A549 (cell line): ENCODE results near the gene FUT7.

Experiments used
- CEBPB ChIP-seq, 2 experiments: fragments of >200 bp in 1 of 2; sonication (Bioruptor Twin) in 1 of 2; formaldehyde crosslinking in 1 of 2; IDR thresholded peaks; 2 replicates each; pipeline ENCODE4 v1.6.1; 2012 to 2016
- EHMT2 ChIP-seq: fragments of 200-600 bp; sonication (generic); IDR thresholded peaks from 2 replicates; pipeline ENCODE4 v1.6.1; 2016; ENCODE audit warnings: antibody characterized with exemption, low read depth, mild to moderate bottlenecking, moderate library complexity
- HDAC2 ChIP-seq: fragments of 200-600 bp; sonication (generic); IDR thresholded peaks from 2 replicates; pipeline ENCODE4 v1.6.1; 2016
- HOXB13 ChIP-seq: fragments of 250-450 bp; sonication (Bioruptor Pico); IDR thresholded peaks from 2 replicates; pipeline ENCODE4 v1.5.0; 2020; ENCODE audit warnings: low read depth, mild to moderate bottlenecking, moderate library complexity
- POLR2A ChIP-seq: IDR thresholded peaks from 2 replicates; pipeline ENCODE4 v1.6.1; 2012; ENCODE audit warnings: mild to moderate bottlenecking, low read length
- POLR2AphosphoS2 ChIP-seq: conservative IDR thresholded peaks from 2 replicates; pipeline ENCODE4 v1.6.1; 2012; ENCODE audit warnings: low read length, improper control_type of control experiment, inconsistent platforms
- RARB ChIP-seq: fragments of 250-450 bp; sonication (Bioruptor Pico); IDR thresholded peaks from 2 replicates; pipeline ENCODE4 v1.8.0; 2021; ENCODE audit warnings: mild to moderate bottlenecking, moderate library complexity
- RFX5 ChIP-seq: fragments of 450-650 bp; IDR thresholded peaks from 2 replicates; pipeline ENCODE4 v1.7.1; 2014; ENCODE audit warnings: antibody characterized with exemption, mild to moderate bottlenecking, moderate library complexity
- TP53 ChIP-seq: fragments of 250-450 bp; sonication (Bioruptor Pico); IDR thresholded peaks from 2 replicates; pipeline ENCODE4 v1.5.0; 2021; ENCODE audit warnings: mild to moderate bottlenecking, moderate library complexity
- TF ChIP-seq, protein P1 (sequence below): fragments of 200-600 bp; sonication (generic); IDR thresholded peaks from 2 replicates; pipeline ENCODE4 v1.6.1; 2016; ENCODE audit warnings: antibody characterized with exemption, mild to moderate bottlenecking, moderate library complexity
- TF ChIP-seq, protein P2 (sequence below): fragments of >200 bp; sonication (Bioruptor Twin); formaldehyde crosslinking; IDR thresholded peaks from 3 replicates; pipeline ENCODE4 v1.5.1; 2016
- TF ChIP-seq, protein P3 (sequence below): fragments of 150-350 bp; IDR thresholded peaks from 2 replicates; pipeline ENCODE4 v1.6.1; 2014; ENCODE audit warnings: low read depth, mild to moderate bottlenecking, low read length
- TF ChIP-seq, protein P4 (sequence below): fragments of 450-650 bp; IDR thresholded peaks from 2 replicates; pipeline ENCODE4 v1.6.1; 2014; ENCODE audit warnings: antibody characterized with exemption
- TF ChIP-seq, protein P5 (sequence below): fragments of >200 bp; sonication (Bioruptor Twin); formaldehyde crosslinking; IDR thresholded peaks from 3 replicates; pipeline ENCODE4 v1.6.1; 2016

DNA sequence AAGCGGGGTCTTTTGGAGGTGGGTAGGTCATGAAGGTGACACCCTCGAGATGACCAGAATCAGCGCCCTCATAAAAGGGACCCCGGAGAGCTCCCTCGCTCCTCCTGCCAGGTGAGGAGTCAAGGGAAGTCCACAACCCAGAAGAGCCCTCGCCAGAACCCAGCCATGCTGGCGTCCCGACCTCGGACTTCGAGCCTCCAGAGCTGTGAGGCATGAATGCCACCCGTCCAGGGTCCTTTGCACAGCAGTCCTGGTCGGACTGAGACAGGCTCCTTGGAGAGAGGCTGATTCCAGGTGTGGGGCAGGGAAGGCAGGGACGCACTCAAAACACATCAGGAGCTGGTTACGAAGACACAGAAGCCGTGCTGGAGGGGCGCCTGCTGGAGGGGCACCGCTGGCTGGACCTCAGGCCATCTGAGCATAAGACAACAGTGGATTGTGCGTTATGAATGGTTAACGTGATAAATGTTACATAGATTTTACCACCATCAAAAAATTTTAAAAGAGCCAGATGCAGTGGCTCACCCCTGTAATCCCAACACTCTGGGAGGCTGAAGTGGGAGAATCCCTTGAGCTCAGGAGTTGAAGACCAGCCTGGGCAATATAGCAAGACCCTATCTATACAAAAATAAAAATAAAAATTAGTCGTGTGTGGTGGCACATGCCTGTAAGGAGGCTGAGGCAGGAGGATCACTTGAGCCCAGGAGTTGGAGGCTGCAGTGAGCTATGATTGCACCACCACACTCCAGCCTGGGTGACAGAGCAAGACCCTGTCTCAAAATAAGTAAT is 29.8 kb downstream of the FUT7 start:
- no peak for TF ChIP-seq POLR2A
- TF ChIP-seq RFX5: no peak
- no peak for TF ChIP-seq HDAC2
- TF ChIP-seq TP53 (CRISPR knock-in tag): no peak
- TF ChIP-seq, protein P1, sequence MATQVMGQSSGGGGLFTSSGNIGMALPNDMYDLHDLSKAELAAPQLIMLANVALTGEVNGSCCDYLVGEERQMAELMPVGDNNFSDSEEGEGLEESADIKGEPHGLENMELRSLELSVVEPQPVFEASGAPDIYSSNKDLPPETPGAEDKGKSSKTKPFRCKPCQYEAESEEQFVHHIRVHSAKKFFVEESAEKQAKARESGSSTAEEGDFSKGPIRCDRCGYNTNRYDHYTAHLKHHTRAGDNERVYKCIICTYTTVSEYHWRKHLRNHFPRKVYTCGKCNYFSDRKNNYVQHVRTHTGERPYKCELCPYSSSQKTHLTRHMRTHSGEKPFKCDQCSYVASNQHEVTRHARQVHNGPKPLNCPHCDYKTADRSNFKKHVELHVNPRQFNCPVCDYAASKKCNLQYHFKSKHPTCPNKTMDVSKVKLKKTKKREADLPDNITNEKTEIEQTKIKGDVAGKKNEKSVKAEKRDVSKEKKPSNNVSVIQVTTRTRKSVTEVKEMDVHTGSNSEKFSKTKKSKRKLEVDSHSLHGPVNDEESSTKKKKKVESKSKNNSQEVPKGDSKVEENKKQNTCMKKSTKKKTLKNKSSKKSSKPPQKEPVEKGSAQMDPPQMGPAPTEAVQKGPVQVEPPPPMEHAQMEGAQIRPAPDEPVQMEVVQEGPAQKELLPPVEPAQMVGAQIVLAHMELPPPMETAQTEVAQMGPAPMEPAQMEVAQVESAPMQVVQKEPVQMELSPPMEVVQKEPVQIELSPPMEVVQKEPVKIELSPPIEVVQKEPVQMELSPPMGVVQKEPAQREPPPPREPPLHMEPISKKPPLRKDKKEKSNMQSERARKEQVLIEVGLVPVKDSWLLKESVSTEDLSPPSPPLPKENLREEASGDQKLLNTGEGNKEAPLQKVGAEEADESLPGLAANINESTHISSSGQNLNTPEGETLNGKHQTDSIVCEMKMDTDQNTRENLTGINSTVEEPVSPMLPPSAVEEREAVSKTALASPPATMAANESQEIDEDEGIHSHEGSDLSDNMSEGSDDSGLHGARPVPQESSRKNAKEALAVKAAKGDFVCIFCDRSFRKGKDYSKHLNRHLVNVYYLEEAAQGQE: no peak
- TF ChIP-seq, protein P2, sequence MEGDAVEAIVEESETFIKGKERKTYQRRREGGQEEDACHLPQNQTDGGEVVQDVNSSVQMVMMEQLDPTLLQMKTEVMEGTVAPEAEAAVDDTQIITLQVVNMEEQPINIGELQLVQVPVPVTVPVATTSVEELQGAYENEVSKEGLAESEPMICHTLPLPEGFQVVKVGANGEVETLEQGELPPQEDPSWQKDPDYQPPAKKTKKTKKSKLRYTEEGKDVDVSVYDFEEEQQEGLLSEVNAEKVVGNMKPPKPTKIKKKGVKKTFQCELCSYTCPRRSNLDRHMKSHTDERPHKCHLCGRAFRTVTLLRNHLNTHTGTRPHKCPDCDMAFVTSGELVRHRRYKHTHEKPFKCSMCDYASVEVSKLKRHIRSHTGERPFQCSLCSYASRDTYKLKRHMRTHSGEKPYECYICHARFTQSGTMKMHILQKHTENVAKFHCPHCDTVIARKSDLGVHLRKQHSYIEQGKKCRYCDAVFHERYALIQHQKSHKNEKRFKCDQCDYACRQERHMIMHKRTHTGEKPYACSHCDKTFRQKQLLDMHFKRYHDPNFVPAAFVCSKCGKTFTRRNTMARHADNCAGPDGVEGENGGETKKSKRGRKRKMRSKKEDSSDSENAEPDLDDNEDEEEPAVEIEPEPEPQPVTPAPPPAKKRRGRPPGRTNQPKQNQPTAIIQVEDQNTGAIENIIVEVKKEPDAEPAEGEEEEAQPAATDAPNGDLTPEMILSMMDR: no peak
- TF ChIP-seq CEBPB (IDR thresholded peaks at IDR 0.05): no peak
- TF ChIP-seq RARB (CRISPR knock-in tag): no peak
- TF ChIP-seq, protein P3, sequence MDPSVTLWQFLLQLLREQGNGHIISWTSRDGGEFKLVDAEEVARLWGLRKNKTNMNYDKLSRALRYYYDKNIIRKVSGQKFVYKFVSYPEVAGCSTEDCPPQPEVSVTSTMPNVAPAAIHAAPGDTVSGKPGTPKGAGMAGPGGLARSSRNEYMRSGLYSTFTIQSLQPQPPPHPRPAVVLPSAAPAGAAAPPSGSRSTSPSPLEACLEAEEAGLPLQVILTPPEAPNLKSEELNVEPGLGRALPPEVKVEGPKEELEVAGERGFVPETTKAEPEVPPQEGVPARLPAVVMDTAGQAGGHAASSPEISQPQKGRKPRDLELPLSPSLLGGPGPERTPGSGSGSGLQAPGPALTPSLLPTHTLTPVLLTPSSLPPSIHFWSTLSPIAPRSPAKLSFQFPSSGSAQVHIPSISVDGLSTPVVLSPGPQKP: no peak
- TF ChIP-seq, protein P4, sequence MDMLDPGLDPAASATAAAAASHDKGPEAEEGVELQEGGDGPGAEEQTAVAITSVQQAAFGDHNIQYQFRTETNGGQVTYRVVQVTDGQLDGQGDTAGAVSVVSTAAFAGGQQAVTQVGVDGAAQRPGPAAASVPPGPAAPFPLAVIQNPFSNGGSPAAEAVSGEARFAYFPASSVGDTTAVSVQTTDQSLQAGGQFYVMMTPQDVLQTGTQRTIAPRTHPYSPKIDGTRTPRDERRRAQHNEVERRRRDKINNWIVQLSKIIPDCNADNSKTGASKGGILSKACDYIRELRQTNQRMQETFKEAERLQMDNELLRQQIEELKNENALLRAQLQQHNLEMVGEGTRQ: no peak
- no peak for TF ChIP-seq POLR2AphosphoS2
- TF ChIP-seq, protein P5, sequence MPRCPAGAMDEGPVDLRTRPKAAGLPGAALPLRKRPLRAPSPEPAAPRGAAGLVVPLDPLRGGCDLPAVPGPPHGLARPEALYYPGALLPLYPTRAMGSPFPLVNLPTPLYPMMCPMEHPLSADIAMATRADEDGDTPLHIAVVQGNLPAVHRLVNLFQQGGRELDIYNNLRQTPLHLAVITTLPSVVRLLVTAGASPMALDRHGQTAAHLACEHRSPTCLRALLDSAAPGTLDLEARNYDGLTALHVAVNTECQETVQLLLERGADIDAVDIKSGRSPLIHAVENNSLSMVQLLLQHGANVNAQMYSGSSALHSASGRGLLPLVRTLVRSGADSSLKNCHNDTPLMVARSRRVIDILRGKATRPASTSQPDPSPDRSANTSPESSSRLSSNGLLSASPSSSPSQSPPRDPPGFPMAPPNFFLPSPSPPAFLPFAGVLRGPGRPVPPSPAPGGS: no peak
- no peak for TF ChIP-seq HOXB13 (CRISPR knock-in tag)
- TF ChIP-seq EHMT2: no peak
